ENCODE measurements around the gene EPB41L4B.

Gene EPB41L4B

DNA sequence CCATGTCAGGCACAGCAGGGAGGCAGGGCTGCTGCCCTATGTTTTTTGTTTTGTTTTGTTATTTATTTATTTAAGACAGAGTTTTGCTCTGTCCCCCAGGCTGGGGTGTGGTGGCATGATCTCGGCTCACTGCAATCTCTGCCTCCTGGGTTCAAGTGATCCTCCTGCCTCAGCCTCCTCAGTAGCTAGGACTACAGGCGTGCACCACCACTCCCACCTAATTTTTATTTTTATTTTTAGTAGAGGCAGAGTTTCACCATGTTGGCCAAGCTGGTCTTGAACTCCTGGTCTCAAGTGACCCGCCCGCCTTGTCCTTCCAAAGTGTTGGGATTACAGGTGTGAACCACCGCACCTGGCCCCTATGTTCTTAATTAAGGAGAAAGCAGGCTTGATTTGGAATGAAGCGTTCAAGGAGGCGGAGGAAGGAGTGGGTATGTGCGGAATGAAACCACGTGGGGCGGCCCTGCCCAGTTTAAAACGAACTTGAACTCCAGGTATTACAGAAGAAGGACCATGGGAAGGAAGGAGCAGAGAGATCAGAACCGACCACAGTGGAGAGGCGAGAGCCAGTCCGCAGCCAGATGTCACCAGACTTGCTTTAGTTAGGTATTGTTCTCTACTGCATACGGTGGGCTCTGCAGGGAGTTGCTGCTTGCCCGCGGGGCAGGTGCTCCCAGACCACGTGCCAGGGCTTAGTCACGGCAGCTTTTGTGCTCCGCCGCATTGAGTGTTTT, 34.9 kb upstream of the EPB41L4B start:
- Histone ChIP-seq H2AFZ (ENCODE audit: low read depth, low read length) (0 out of 2 replicates have a peak overlapping the region, but pooled peaks have one; percentile 54), H3K4me1 (ENCODE audit: low read length) (peaks cover 25% of the 10 kb centered on the region), H3K9ac (ENCODE audit: low read length) (no peak overlapping the region), H3K27me3 (ENCODE audit: low read depth, low read length) (peaks cover 4% of the 10 kb centered on the region; the same call in 1 of the 2 replicates), H3K79me2 (ENCODE audit: low read length) (no peaks in the 10 kb centered on the region), H4K20me1 (ENCODE audit: insufficient read depth, low read length) (no peaks in the 10 kb centered on the region), H3K9me3 (ENCODE audit: insufficient read depth, low read length) (no peaks in the 10 kb centered on the region), H3K36me3 (replicated peaks; ENCODE audit: low read depth, low read length) (no peaks in the 10 kb centered on the region), H3K4me2 (ENCODE audit: low read length) (peak overlapping the region; percentile 43), H3K4me3 (ENCODE audit: low read length) (0 out of 2 replicates have a peak overlapping the region, but pooled peaks have one; percentile 29), H3K27ac (ENCODE audit: low read length) (no peak overlapping the region)
- TF ChIP-seq, protein P1, sequence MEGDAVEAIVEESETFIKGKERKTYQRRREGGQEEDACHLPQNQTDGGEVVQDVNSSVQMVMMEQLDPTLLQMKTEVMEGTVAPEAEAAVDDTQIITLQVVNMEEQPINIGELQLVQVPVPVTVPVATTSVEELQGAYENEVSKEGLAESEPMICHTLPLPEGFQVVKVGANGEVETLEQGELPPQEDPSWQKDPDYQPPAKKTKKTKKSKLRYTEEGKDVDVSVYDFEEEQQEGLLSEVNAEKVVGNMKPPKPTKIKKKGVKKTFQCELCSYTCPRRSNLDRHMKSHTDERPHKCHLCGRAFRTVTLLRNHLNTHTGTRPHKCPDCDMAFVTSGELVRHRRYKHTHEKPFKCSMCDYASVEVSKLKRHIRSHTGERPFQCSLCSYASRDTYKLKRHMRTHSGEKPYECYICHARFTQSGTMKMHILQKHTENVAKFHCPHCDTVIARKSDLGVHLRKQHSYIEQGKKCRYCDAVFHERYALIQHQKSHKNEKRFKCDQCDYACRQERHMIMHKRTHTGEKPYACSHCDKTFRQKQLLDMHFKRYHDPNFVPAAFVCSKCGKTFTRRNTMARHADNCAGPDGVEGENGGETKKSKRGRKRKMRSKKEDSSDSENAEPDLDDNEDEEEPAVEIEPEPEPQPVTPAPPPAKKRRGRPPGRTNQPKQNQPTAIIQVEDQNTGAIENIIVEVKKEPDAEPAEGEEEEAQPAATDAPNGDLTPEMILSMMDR (IDR thresholded peaks at IDR 0.05; ENCODE audit: low read depth, low read length): no peak
- TF ChIP-seq EZH2phosphoT487 (IDR thresholded peaks at IDR 0.05; ENCODE audit: low read depth): no peak

DNA sequence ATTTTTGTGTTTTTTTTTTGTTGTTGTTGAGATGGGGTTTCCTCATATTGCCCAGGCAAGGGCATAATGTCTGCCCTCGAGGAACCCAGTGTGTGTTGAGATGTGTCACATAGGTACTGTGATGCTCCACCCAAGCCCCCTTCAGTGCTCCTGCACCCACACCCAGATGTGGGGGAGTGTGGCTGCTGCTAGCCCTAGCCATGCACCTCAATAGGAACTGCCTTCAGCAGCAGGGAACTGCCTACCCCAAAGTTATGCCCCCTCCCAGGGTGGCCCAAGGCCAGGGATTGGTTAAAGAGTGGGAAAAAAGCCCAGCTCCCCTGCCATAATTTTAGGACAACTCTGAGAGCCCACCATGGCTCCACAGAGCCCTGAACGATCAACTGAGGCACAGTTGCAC, 33.3 kb upstream of the EPB41L4B start:
- no peaks in the 10 kb centered on the region for H3K79me2 ChIP-seq (ENCODE audit: low read length)
- TF ChIP-seq, protein P1 (IDR thresholded peaks at IDR 0.05; ENCODE audit: low read depth, low read length): no peak
- TF ChIP-seq EZH2phosphoT487 (IDR thresholded peaks at IDR 0.05; ENCODE audit: low read depth): no peak
- H3K4me1 ChIP-seq (ENCODE audit: low read length): peaks cover 25% of the 10 kb centered on the region
- no peaks in the 10 kb centered on the region for H3K9me3 ChIP-seq (ENCODE audit: insufficient read depth, low read length)
- H3K27me3 ChIP-seq (ENCODE audit: low read depth, low read length): peaks cover 10% of the 10 kb centered on the region
- no peak overlapping the region for H3K4me3 ChIP-seq (ENCODE audit: low read length)
- H2AFZ ChIP-seq (ENCODE audit: low read depth, low read length): no peak overlapping the region
- H3K9ac ChIP-seq (ENCODE audit: low read length): no peak overlapping the region
- H3K36me3 ChIP-seq (replicated peaks; ENCODE audit: low read depth, low read length): no peaks in the 10 kb centered on the region
- H4K20me1 ChIP-seq (ENCODE audit: insufficient read depth, low read length): no peaks in the 10 kb centered on the region
- H3K4me2 ChIP-seq (ENCODE audit: low read length): no peak overlapping the region
- no peak overlapping the region for H3K27ac ChIP-seq (ENCODE audit: low read length)

DNA sequence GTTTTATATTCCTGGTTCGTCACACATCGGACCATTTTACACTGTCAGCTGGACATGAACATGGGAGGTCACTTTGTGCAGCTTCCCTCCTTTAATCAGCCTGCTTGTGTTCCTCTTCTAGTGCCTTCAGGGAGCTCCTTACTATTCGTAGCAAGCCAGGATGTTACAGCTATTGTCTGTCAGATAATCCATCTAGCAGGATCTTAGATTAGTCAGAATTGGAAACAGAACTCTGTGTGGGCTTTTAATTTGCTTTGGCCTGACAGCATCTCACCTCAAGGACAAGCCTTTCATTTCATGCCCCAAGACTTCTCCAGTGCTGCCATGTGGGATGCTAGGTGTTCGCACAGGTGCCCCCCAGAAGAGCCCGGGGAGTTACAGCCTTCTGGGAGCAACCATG, 30.2 kb upstream of the EPB41L4B start:
- Histone ChIP-seq H3K4me1 (ENCODE audit: low read length) (peaks cover 22% of the 10 kb centered on the region), H3K4me3 (ENCODE audit: low read length) (no peak overlapping the region), H3K9me3 (ENCODE audit: insufficient read depth, low read length) (no peaks in the 10 kb centered on the region), H3K27ac (ENCODE audit: low read length) (no peak overlapping the region), H3K36me3 (replicated peaks; ENCODE audit: low read depth, low read length) (no peaks in the 10 kb centered on the region), H3K27me3 (ENCODE audit: low read depth, low read length) (peaks cover 31% of the 10 kb centered on the region), H3K4me2 (ENCODE audit: low read length) (no peak overlapping the region), H3K79me2 (ENCODE audit: low read length) (no peaks in the 10 kb centered on the region), H3K9ac (ENCODE audit: low read length) (no peak overlapping the region), H2AFZ (ENCODE audit: low read depth, low read length) (no peak overlapping the region), H4K20me1 (ENCODE audit: insufficient read depth, low read length) (no peaks in the 10 kb centered on the region)
- no peak for TF ChIP-seq EZH2phosphoT487 (IDR thresholded peaks at IDR 0.05; ENCODE audit: low read depth)
- TF ChIP-seq, protein P1 (IDR thresholded peaks at IDR 0.05; ENCODE audit: low read depth, low read length): no peak

DNA sequence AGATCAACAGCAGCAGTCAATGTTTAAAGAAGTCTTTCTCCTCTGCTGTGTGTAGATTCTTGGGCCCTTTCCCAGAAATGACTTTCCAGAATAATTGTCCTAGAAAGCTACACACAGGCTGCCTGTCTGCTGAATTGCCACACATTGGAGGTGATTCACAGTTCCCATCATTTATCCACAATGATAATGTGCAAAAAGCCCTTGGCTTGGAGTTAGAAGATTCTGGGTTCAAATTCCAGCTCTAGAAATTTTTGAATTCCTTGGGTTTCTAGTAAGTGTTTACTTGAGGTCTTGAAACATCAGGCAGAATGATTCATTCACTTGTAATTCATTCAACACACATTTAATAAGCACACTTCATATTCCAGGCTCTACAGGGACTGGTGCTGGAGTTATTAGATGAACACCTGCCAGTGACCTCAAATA, 28.6 kb upstream of the EPB41L4B start:
- Histone ChIP-seq H3K36me3 (replicated peaks; ENCODE audit: low read depth, low read length) (no peaks in the 10 kb centered on the region), H2AFZ (ENCODE audit: low read depth, low read length) (no peak overlapping the region), H3K4me3 (ENCODE audit: low read length) (no peak overlapping the region), H3K4me1 (ENCODE audit: low read length) (peaks cover 22% of the 10 kb centered on the region), H3K9me3 (ENCODE audit: insufficient read depth, low read length) (no peaks in the 10 kb centered on the region), H3K4me2 (ENCODE audit: low read length) (no peak overlapping the region), H3K27ac (ENCODE audit: low read length) (no peak overlapping the region), H3K9ac (ENCODE audit: low read length) (no peak overlapping the region), H4K20me1 (ENCODE audit: insufficient read depth, low read length) (no peaks in the 10 kb centered on the region), H3K79me2 (ENCODE audit: low read length) (no peaks in the 10 kb centered on the region), H3K27me3 (ENCODE audit: low read depth, low read length) (peaks cover 31% of the 10 kb centered on the region)
- TF ChIP-seq EZH2phosphoT487 (IDR thresholded peaks at IDR 0.05; ENCODE audit: low read depth): no peak
- TF ChIP-seq, protein P1 (IDR thresholded peaks at IDR 0.05; ENCODE audit: low read depth, low read length): no peak
